Measurements from ENCODE around the gene OR2H2. TPM values are rescaled to one million over a fixed set of nuclear protein-coding genes. Genes with fewer than 3 reads are reported as not detected.

The OR2H2 gene
- total and polyA plus RNA-seq, 10 donors = not detected

DNA sequence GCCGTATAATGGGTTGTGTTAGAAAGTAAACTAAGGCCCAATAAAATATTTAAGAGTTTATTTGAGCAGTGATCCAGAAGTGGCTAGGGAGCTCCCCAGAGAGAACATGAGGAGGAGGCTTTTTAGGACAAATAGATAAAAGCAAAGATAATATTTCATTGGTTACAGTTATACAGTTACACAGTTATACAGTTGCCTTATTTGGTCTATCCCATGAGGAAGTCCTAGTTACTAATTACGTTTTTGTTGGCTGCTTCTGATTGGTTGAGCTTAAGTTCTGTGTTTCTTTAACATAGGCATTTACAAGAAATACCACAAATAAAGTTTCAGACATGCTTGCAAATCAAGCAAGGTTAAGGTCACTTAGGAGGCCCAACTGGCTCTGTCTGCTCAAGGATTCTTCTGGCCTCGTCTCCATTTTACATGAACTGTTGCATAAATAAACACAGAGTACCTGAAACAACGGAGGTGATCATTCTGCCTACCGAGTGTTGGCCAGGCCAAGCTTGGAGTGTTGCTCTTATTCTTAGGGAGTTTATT is 32.3 kb upstream of the OR2H2 start:
- Histone ChIP-seq H3K4me3 (peak overlapping the region; percentile 28 to 73 (median 46)), H3K4me1 (peaks cover 13 to 24% (median 16%) of the 10 kb centered on the region in 6 donors), H3K27ac (peak overlapping the region in 6 of 8 donors; percentile 9 to 64 (median 28)), H3K9me3 (no peaks in the 10 kb centered on the region), H3K36me3 (no peaks in the 10 kb centered on the region), H3K27me3 (replicated peaks in 1 of 7) (peaks cover 0 to 45% (median 25%) of the 10 kb centered on the region in 7 donors)
- 33 to 42% (median 37%) methylated on average over 5 of the region's 5 CpGs for WGBS, 5 donors
- intact Hi-C loops (cut with DNase I; ENCODE audit: low total_unique reads) = no loop called here
- TF ChIP-seq POLR2A (IDR thresholded peaks at IDR 0.05) (no peak), POLR2AphosphoS5 (IDR thresholded peaks at IDR 0.05) (no peak)
- TF ChIP-seq, protein P1, sequence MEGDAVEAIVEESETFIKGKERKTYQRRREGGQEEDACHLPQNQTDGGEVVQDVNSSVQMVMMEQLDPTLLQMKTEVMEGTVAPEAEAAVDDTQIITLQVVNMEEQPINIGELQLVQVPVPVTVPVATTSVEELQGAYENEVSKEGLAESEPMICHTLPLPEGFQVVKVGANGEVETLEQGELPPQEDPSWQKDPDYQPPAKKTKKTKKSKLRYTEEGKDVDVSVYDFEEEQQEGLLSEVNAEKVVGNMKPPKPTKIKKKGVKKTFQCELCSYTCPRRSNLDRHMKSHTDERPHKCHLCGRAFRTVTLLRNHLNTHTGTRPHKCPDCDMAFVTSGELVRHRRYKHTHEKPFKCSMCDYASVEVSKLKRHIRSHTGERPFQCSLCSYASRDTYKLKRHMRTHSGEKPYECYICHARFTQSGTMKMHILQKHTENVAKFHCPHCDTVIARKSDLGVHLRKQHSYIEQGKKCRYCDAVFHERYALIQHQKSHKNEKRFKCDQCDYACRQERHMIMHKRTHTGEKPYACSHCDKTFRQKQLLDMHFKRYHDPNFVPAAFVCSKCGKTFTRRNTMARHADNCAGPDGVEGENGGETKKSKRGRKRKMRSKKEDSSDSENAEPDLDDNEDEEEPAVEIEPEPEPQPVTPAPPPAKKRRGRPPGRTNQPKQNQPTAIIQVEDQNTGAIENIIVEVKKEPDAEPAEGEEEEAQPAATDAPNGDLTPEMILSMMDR (IDR thresholded peaks at IDR 0.05 in 8 of 11, conservative IDR thresholded peaks at IDR 0.05 in 3 of 11) = no peak
- no peak for DNase-seq

DNA sequence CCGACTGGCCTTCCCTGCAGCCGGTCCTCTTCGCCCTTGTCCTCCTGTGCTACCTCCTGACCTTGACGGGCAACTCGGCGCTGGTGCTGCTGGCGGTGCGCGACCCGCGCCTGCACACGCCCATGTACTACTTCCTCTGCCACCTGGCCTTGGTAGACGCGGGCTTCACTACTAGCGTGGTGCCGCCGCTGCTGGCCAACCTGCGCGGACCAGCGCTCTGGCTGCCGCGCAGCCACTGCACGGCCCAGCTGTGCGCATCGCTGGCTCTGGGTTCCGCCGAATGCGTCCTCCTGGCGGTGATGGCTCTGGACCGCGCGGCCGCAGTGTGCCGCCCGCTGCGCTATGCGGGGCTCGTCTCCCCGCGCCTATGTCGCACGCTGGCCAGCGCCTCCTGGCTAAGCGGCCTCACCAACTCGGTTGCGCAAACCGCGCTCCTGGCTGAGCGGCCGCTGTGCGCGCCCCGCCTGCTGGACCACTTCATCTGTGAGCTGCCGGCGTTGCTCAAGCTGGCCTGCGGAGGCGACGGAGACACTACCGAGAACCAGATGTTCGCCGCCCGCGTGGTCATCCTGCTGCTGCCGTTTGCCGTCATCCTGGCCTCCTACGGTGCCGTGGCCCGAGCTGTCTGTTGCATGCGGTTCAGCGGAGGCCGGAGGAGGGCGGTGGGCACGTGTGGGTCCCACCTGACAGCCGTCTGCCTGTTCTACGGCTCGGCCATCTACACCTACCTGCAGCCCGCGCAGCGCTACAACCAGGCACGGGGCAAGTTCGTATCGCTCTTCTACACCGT is 31.5 kb upstream of the OR2H2 start:
- 3 to 10% (median 5%) methylated on average over 23 to 83 of the region's 83 CpGs for WGBS, 5 donors
- H3K4me3 ChIP-seq = peak overlapping the region; percentile 28 to 73 (median 46)
- TF ChIP-seq, protein P1 (IDR thresholded peaks at IDR 0.05 in 8 of 11, conservative IDR thresholded peaks at IDR 0.05 in 3 of 11) = peak in 2 of 11 experiments; percentile 13
- TF ChIP-seq POLR2A (IDR thresholded peaks at IDR 0.05) (no peak), POLR2AphosphoS5 (IDR thresholded peaks at IDR 0.05) (peak in 2 of 3 donors; percentile 58 to 60)
- H3K27me3 ChIP-seq (replicated peaks in 1 of 7) = peaks cover 0 to 45% (median 25%) of the 10 kb centered on the region in 7 donors
- intact Hi-C loops (cut with DNase I; ENCODE audit: low total_unique reads) = no loop called here
- peak; percentile 82 for DNase-seq
- no peaks in the 10 kb centered on the region for H3K36me3 ChIP-seq
- H3K9me3 ChIP-seq = no peaks in the 10 kb centered on the region
- peaks cover 13 to 24% (median 16%) of the 10 kb centered on the region in 6 donors for H3K4me1 ChIP-seq
- peak overlapping the region in 6 of 8 donors; percentile 9 to 64 (median 28) for H3K27ac ChIP-seq

DNA sequence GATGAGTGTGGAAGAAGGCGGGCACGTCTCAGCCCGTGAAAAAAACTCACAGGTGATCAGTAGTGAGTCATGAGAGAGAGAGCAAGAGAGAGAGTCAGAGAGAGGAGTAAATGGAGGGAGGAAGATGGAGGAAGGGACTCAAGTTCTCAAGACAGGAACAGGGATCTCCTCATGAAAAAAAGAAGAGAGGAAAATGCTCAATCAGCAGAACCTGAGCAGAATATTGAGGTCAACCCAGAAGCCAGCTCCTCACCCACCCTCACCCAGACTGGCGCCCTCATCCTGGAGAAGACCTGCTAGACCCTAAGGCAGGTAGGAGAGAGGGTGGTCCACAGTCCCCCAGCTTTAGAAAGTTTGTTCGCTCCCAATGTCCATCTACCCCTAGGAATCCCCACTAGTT is 30.2 kb upstream of the OR2H2 start:
- WGBS, 5 donors = 75 to 86% (median 78%) methylated on average over 5 of the region's 5 CpGs
- peaks cover 0 to 45% (median 25%) of the 10 kb centered on the region in 7 donors for H3K27me3 ChIP-seq (replicated peaks in 1 of 7)
- intact Hi-C loops (cut with DNase I; ENCODE audit: low total_unique reads) = no loop called here

More for the DNA sequence above, 30.2 kb upstream of the OR2H2 start:
- Histone ChIP-seq H3K4me1 (peaks cover 13 to 24% (median 16%) of the 10 kb centered on the region in 6 donors), H3K27ac (no peak overlapping the region), H3K36me3 (no peaks in the 10 kb centered on the region), H3K4me3 (no peak overlapping the region), H3K9me3 (no peaks in the 10 kb centered on the region)
- TF ChIP-seq POLR2AphosphoS5 (IDR thresholded peaks at IDR 0.05) (no peak), POLR2A (IDR thresholded peaks at IDR 0.05) (no peak)
- TF ChIP-seq, protein P1 (IDR thresholded peaks at IDR 0.05 in 8 of 11, conservative IDR thresholded peaks at IDR 0.05 in 3 of 11) = no peak
- no peak for DNase-seq

All from spleen (tissue), 11 donors.